SK-N-SH treated with all-trans-retinoic acid at 6 μM for 48 hours (cell line): Measurements from ENCODE around the gene AIMP2.
"Not testable (repeated sequence)": the region's sequence is repeated elsewhere in the genome, so short reads cannot be mapped to it uniquely, and the experiment has no call there.

ENCODE experiments used
- ARNTL ChIP-seq: fragments of 450-650 bp; formaldehyde crosslinking; IDR thresholded peaks from 2 replicates; pipeline ENCODE4 v1.5.0; 2020; ENCODE audit warnings: low read depth, mild to moderate bottlenecking, moderate library complexity, borderline replicate concordance
- GLIS3 ChIP-seq: fragments of 250-450 bp; sonication (Bioruptor Pico); IDR thresholded peaks from 2 replicates; pipeline ENCODE4 v1.5.0; 2020; ENCODE audit warnings: mild to moderate bottlenecking, moderate library complexity
- ISL1 ChIP-seq: fragments of 250-450 bp; sonication (Bioruptor Pico); IDR thresholded peaks from 2 replicates; pipeline ENCODE4 v2.1.2; 2022; ENCODE audit warnings: mild to moderate bottlenecking, moderate library complexity
- OSR1 ChIP-seq: fragments of 250-450 bp; sonication (Bioruptor Pico); IDR thresholded peaks from 2 replicates; pipeline ENCODE4 v1.8.0; 2022; ENCODE audit warnings: moderate library complexity, mild to moderate bottlenecking, inconsistent platforms
- TOX ChIP-seq: fragments of 250-450 bp; sonication (Bioruptor Pico); IDR thresholded peaks from 2 replicates; pipeline ENCODE4 v1.8.0; 2021; ENCODE audit warnings: mild to moderate bottlenecking, moderate library complexity, borderline replicate concordance
- TSHZ2 ChIP-seq: fragments of 250-450 bp; sonication (Bioruptor Pico); IDR thresholded peaks from 2 replicates; pipeline ENCODE4 v1.5.0; 2020; ENCODE audit warnings: mild to moderate bottlenecking, moderate library complexity
- ZC3H10 ChIP-seq: fragments of 250-450 bp; sonication (Bioruptor Pico); IDR thresholded peaks from 2 replicates; pipeline ENCODE4 v1.5.1; 2021; ENCODE audit warnings: mild to moderate bottlenecking, moderate library complexity
- ZFP3 ChIP-seq: fragments of 250-450 bp; sonication (Bioruptor Pico); IDR thresholded peaks from 2 replicates; pipeline ENCODE4 v1.5.0; 2020; ENCODE audit warnings: mild to moderate bottlenecking, moderate library complexity
- ZFP30 ChIP-seq: fragments of 450-650 bp; formaldehyde crosslinking; IDR thresholded peaks from 2 replicates; pipeline ENCODE4 v1.5.0; 2022; ENCODE audit warnings: mild to moderate bottlenecking, moderate library complexity
- ZNF565 ChIP-seq: fragments of 450-650 bp; formaldehyde crosslinking; conservative IDR thresholded peaks from 2 replicates; pipeline ENCODE4 v1.5.0; 2020; ENCODE audit warnings: low read depth, mild to moderate bottlenecking, moderate library complexity
- ZNF8 ChIP-seq: fragments of 450-650 bp; formaldehyde crosslinking; IDR thresholded peaks from 2 replicates; pipeline ENCODE4 v1.5.0; 2020; ENCODE audit warnings: mild to moderate bottlenecking, moderate library complexity
- TF ChIP-seq, protein P1 (sequence below): fragments of 250-450 bp; sonication (Bioruptor Pico); IDR thresholded peaks from 2 replicates; pipeline ENCODE4 v1.8.0; 2021; ENCODE audit warnings: low read depth, mild to moderate bottlenecking, moderate library complexity, borderline replicate concordance
- TF ChIP-seq, protein P2 (sequence below): fragments of 250-450 bp; sonication (Bioruptor Pico); IDR thresholded peaks from 2 replicates; pipeline ENCODE4 v1.8.0; 2020; ENCODE audit warnings: mild to moderate bottlenecking, moderate library complexity, borderline replicate concordance
- TF ChIP-seq, protein P3 (sequence below): fragments of 250-450 bp; sonication (Bioruptor Pico); IDR thresholded peaks from 2 replicates; pipeline ENCODE4 v1.5.1; 2021; ENCODE audit warnings: mild to moderate bottlenecking, moderate library complexity

- not testable (repeated sequence) for TF ChIP-seq TOX; ZC3H10; ISL1 (CRISPR knock-in tag); TSHZ2 (CRISPR knock-in tag); ARNTL (CRISPR knock-in tag); OSR1; ZNF8; ZFP3 (CRISPR knock-in tag); ZFP30 (CRISPR knock-in tag); ZNF565 (CRISPR knock-in tag); GLIS3 (CRISPR knock-in tag)
- TF ChIP-seq, protein P1, sequence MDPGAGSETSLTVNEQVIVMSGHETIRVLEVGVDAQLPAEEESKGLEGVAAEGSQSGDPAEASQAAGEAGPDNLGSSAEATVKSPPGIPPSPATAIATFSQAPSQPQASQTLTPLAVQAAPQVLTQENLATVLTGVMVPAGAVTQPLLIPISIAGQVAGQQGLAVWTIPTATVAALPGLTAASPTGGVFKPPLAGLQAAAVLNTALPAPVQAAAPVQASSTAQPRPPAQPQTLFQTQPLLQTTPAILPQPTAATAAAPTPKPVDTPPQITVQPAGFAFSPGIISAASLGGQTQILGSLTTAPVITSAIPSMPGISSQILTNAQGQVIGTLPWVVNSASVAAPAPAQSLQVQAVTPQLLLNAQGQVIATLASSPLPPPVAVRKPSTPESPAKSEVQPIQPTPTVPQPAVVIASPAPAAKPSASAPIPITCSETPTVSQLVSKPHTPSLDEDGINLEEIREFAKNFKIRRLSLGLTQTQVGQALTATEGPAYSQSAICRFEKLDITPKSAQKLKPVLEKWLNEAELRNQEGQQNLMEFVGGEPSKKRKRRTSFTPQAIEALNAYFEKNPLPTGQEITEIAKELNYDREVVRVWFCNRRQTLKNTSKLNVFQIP (CRISPR knock-in tag) = not testable (repeated sequence)
- TF ChIP-seq, protein P2, sequence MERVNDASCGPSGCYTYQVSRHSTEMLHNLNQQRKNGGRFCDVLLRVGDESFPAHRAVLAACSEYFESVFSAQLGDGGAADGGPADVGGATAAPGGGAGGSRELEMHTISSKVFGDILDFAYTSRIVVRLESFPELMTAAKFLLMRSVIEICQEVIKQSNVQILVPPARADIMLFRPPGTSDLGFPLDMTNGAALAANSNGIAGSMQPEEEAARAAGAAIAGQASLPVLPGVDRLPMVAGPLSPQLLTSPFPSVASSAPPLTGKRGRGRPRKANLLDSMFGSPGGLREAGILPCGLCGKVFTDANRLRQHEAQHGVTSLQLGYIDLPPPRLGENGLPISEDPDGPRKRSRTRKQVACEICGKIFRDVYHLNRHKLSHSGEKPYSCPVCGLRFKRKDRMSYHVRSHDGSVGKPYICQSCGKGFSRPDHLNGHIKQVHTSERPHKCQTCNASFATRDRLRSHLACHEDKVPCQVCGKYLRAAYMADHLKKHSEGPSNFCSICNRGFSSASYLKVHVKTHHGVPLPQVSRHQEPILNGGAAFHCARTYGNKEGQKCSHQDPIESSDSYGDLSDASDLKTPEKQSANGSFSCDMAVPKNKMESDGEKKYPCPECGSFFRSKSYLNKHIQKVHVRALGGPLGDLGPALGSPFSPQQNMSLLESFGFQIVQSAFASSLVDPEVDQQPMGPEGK = not testable (repeated sequence)
- TF ChIP-seq, protein P3, sequence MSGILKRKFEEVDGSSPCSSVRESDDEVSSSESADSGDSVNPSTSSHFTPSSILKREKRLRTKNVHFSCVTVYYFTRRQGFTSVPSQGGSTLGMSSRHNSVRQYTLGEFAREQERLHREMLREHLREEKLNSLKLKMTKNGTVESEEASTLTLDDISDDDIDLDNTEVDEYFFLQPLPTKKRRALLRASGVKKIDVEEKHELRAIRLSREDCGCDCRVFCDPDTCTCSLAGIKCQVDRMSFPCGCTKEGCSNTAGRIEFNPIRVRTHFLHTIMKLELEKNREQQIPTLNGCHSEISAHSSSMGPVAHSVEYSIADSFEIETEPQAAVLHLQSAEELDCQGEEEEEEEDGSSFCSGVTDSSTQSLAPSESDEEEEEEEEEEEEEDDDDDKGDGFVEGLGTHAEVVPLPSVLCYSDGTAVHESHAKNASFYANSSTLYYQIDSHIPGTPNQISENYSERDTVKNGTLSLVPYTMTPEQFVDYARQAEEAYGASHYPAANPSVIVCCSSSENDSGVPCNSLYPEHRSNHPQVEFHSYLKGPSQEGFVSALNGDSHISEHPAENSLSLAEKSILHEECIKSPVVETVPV (CRISPR knock-in tag) = not testable (repeated sequence)
These were observed 42.1 kb downstream of the AIMP2 start for GRCh38 chr7:6051185-6051584.
